HEK293T (cell line): ENCODE data around the gene HSD3B2.

Source experiments
- CTCF ChIA-PET: fragments of 350-600 bp; formaldehyde crosslinking; extraction: SDS; loops from one replicate; lab custom pipeline; 2021; ENCODE audit warnings: antibody characterized with exemption, inconsistent platforms; lab: Yijun Ruan, JAX
- POLR2A ChIA-PET: fragments of 350-600 bp; formaldehyde crosslinking; extraction: SDS; loops from one replicate; lab custom pipeline; 2020; ENCODE audit warnings: antibody characterized with exemption, inconsistent platforms; lab: Yijun Ruan, JAX
- DNase-seq: peaks from one replicate; pipeline ENCODE4 v3.0.0; 2012; ENCODE audit warnings: mixed read lengths; ENCODE audit errors: extremely low spot score
- ARNT ChIP-seq: fragments of 450-650 bp; IDR thresholded peaks from 2 replicates; pipeline ENCODE4 v1.6.1; 2017; ENCODE audit warnings: mild to moderate bottlenecking
- BHLHE40 ChIP-seq: fragments of 450-650 bp; IDR thresholded peaks from 2 replicates; pipeline ENCODE4 v1.6.1; 2016; ENCODE audit warnings: mild to moderate bottlenecking, moderate library complexity, borderline replicate concordance
- CTBP1 ChIP-seq: fragments of 450-650 bp; IDR thresholded peaks from 2 replicates; pipeline ENCODE4 v1.6.1; 2016; ENCODE audit warnings: borderline replicate concordance
- ELF4 ChIP-seq: fragments of 450-650 bp; IDR thresholded peaks from 2 replicates; pipeline ENCODE4 v1.6.1; 2017; ENCODE audit warnings: antibody characterized with exemption
- FOXA1 ChIP-seq: fragments of 450-650 bp; IDR thresholded peaks from 2 replicates; pipeline ENCODE4 v1.6.1; 2016; ENCODE audit warnings: mild to moderate bottlenecking
- FOXK2 ChIP-seq: fragments of 450-650 bp; IDR thresholded peaks from 2 replicates; pipeline ENCODE4 v1.6.1; 2016; ENCODE audit warnings: mild to moderate bottlenecking
- FOXM1 ChIP-seq: fragments of 450-650 bp; IDR thresholded peaks from 2 replicates; pipeline ENCODE4 v1.6.1; 2017; ENCODE audit warnings: mild to moderate bottlenecking, borderline replicate concordance
- HDGF ChIP-seq: fragments of 450-650 bp; IDR thresholded peaks from 2 replicates; pipeline ENCODE4 v1.6.1; 2017; ENCODE audit warnings: antibody characterized with exemption, borderline replicate concordance
- L3MBTL2 ChIP-seq: fragments of 450-650 bp; conservative IDR thresholded peaks from 2 replicates; pipeline ENCODE4 v1.6.1; 2016; ENCODE audit warnings: mild to moderate bottlenecking
- LEF1 ChIP-seq: fragments of 450-650 bp; IDR thresholded peaks from 2 replicates; pipeline ENCODE4 v1.6.1; 2017; ENCODE audit warnings: mild to moderate bottlenecking, borderline replicate concordance
- NFRKB ChIP-seq: fragments of 450-650 bp; IDR thresholded peaks from 2 replicates; pipeline ENCODE4 v1.6.1; 2016; ENCODE audit warnings: mild to moderate bottlenecking, moderate library complexity
- PKNOX1 ChIP-seq: fragments of 450-650 bp; IDR thresholded peaks from 2 replicates; pipeline ENCODE4 v1.6.1; 2016
- SP1 ChIP-seq: fragments of 450-650 bp; IDR thresholded peaks from 2 replicates; pipeline ENCODE4 v1.6.1; 2017
- SUZ12 ChIP-seq: fragments of 450-650 bp; IDR thresholded peaks from 2 replicates; pipeline ENCODE4 v1.6.1; 2016; ENCODE audit warnings: mild to moderate bottlenecking
- TARDBP ChIP-seq: fragments of 450-650 bp; IDR thresholded peaks from 2 replicates; pipeline ENCODE4 v1.6.1; 2016
- ZNF384 ChIP-seq: fragments of 450-650 bp; IDR thresholded peaks from 2 replicates; pipeline ENCODE4 v1.6.1; 2016

The HSD3B2 gene

DNA sequence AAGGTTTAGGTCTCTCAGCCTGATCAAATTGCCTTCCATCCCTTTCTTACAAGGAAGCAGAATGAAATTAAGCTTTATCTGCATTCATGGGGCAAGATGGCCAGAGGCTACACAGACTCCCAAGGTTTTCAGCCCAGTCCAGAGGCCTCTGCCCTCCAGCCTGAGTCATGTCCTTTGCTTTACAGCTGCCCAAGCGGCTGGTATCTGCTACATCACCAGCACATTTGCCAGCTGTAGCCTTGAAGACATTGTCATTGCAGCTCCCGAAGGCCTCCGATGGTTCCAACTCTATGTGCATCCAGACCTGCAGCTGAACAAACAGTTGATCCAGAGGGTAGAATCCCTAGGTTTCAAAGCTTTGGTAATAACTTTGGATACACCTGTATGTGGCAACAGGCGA lies 30.4 kb upstream of the HSD3B2 start:
- no peak for DNase-seq
- POLR2A ChIA-PET, result no interaction called here
- TF ChIP-seq TARDBP (no peak), FOXK2 (no peak), FOXM1 (no peak), FOXA1 (no peak), PKNOX1 (no peak), BHLHE40 (no peak)
- CTCF ChIA-PET, result no interaction called here

DNA sequence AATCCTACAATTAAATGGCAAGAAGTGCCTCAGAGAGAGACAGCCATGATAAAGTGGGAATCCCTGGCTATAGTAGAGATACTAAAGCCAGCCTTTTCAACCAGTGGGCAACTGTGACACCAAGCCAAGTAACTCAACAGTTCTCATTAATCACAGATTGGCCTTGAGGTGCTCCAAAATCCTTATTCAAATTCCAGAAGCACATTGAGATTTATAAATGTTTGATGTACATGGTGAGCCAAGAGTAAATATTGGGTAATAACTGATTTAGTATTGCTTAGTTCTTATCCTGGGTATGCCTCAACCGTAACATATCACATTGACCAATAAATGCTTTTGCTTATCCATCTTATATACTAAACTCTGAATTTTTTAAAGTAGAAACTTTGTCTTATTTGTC lies 29.3 kb upstream of the HSD3B2 start:
- ChIA-PET CTCF (no interaction called here), POLR2A (no interaction called here)
- no peak for DNase-seq
- TF ChIP-seq ARNT (no peak), HDGF (no peak), SUZ12 (no peak), CTBP1 (no peak), FOXK2 (no peak), FOXM1 (no peak), FOXA1 (no peak), SP1 (no peak), ELF4 (no peak), TARDBP (no peak), NFRKB (no peak)

DNA sequence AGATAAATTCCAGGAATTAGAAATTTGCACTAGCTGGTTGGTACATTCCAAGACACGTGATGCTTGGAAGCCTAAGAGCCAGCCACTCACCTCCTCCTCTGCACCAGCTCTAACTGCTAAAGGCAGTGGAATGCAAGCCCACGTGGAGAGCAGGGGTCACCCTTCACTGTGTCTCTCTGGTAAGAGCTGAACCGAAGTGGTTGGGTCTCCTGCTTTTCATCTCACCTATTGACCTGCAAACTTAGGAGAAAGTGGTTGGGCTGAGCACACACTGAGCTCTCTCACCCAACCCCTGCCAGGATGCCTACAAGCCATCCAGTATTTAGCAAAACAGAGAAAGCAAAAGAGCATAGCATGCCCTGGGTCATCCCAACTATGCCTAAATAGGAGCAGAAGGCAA lies 27.1 kb upstream of the HSD3B2 start:
- POLR2A ChIA-PET, result no interaction called here
- DNase-seq, result no peak
- no peak for TF ChIP-seq CTBP1
- no peak for TF ChIP-seq PKNOX1
- no peak for TF ChIP-seq FOXA1
- TF ChIP-seq SUZ12, result no peak
- TF ChIP-seq TARDBP, result no peak
- TF ChIP-seq ARNT, result no peak
- no peak for TF ChIP-seq HDGF
- no peak for TF ChIP-seq NFRKB
- no peak for TF ChIP-seq ZNF384
- TF ChIP-seq LEF1, result no peak
- CTCF ChIA-PET, result no interaction called here

GRCh38 chr1:119388450-119388849 lies 26.5 kb upstream of the HSD3B2 start:
- no peak for TF ChIP-seq TARDBP
- TF ChIP-seq LEF1, result no peak
- no peak for TF ChIP-seq ARNT
- TF ChIP-seq NFRKB, result no peak
- TF ChIP-seq ZNF384, result no peak
- no peak for TF ChIP-seq HDGF
- no peak for TF ChIP-seq ELF4
- ChIA-PET POLR2A (no interaction called here), CTCF (no interaction called here)
- DNase-seq, result no peak

GRCh38 chr1:119390526-119390925 lies 24.4 kb upstream of the HSD3B2 start:
- no peak for DNase-seq
- CTCF ChIA-PET, result no interaction called here
- POLR2A ChIA-PET, result no interaction called here
- TF ChIP-seq PKNOX1, result no peak

- no peak for DNase-seq
- ChIA-PET CTCF (no interaction called here), POLR2A (no interaction called here)
- TF ChIP-seq CTBP1, result no peak
- TF ChIP-seq TARDBP, result no peak
- TF ChIP-seq FOXA1, result no peak
- TF ChIP-seq HDGF, result no peak
- TF ChIP-seq LEF1, result no peak
These were observed 23.2 kb upstream of the HSD3B2 start for GRCh38 chr1:119391749-119392148.

GRCh38 chr1:119394085-119394484 lies 20.9 kb upstream of the HSD3B2 start:
- DNase-seq, result no peak
- TF ChIP-seq ELF4 (no peak), CTBP1 (no peak), SP1 (no peak), PKNOX1 (no peak), HDGF (no peak), FOXM1 (no peak), BHLHE40 (no peak), ARNT (no peak), SUZ12 (no peak), L3MBTL2 (no peak), TARDBP (no peak), FOXA1 (no peak), FOXK2 (no peak), ZNF384 (no peak)
- CTCF ChIA-PET, result interaction anchor here (1.0 kb wide), 1 partner anchor 12 kb away, joined by 3 read pairs; no protein-coding TSS in a partner anchor
- POLR2A ChIA-PET, result no interaction called here
